Mucosa of rectum (tissue), 2 donors: Measurements from ENCODE around the gene MKLN1.
"Not testable (repeated sequence)": the region's sequence is repeated elsewhere in the genome, so short reads cannot be mapped to it uniquely, and the experiment has no call there.

Source experiments
- H3K27ac ChIP-seq, 2 donors: one replicate each; pipeline ENCODE4 v1.7.0; 2013; ENCODE audit warnings: inconsistent platforms in 2 of 2, low read depth in 2 of 2, low read length in 2 of 2
- H3K27me3 ChIP-seq, 2 donors: one replicate each; pipeline ENCODE4 v1.7.0; 2013; ENCODE audit warnings: low read length in 2 of 2; ENCODE audit not compliant: control insufficient read depth in 2 of 2, insufficient read depth in 2 of 2
- H3K36me3 ChIP-seq, 2 donors: one replicate each; pipeline ENCODE4 v1.7.0; 2013; ENCODE audit warnings: low read length in 2 of 2; ENCODE audit not compliant: control insufficient read depth in 2 of 2, insufficient read depth in 2 of 2
- H3K4me1 ChIP-seq, 2 donors: one replicate each; pipeline ENCODE4 v1.7.0; 2013; ENCODE audit warnings: low read length in 2 of 2, mild to moderate bottlenecking in 1 of 2; ENCODE audit not compliant: control insufficient read depth in 2 of 2, insufficient read depth in 2 of 2
- H3K4me3 ChIP-seq, 2 donors: one replicate each; pipeline ENCODE4 v1.7.0; 2013; ENCODE audit warnings: low read length in 2 of 2
- H3K9ac ChIP-seq, 2 donors: one replicate each; pipeline ENCODE4 v1.7.0; 2013; ENCODE audit warnings: low read length in 2 of 2, low read depth in 1 of 2, mild to moderate bottlenecking in 1 of 2
- H3K9me3 ChIP-seq, 2 donors: one replicate each; pipeline ENCODE4 v1.7.0; 2013; ENCODE audit warnings: low read length in 2 of 2; ENCODE audit not compliant: control insufficient read depth in 2 of 2
- donor health status: healthy.
- donor health status: Normal muscosa, but diverticular disease.

Gene MKLN1

GRCh38 chr7:131329176-131329570 is 1.5 kb downstream of the MKLN1 start:
- no peaks in the 10 kb centered on the region for H3K36me3 ChIP-seq
- peak overlapping the region in 1 of 2 donors; percentile 42 for H3K27ac ChIP-seq
- H3K9ac ChIP-seq = peak overlapping the region in 1 of 2 donors; percentile 17
- peak overlapping the region; percentile 92 to 96 for H3K4me3 ChIP-seq
- H3K4me1 ChIP-seq = peaks cover 8 to 25% of the 10 kb centered on the region in 2 donors
- no peaks in the 10 kb centered on the region for H3K9me3 ChIP-seq
- no peaks in the 10 kb centered on the region for H3K27me3 ChIP-seq

GRCh38 chr7:131330299-131330698 is 2.6 kb downstream of the MKLN1 start:
- Histone ChIP-seq H3K9me3 (no peaks in the 10 kb centered on the region), H3K27ac (no peak overlapping the region), H3K27me3 (no peaks in the 10 kb centered on the region), H3K9ac (no peak overlapping the region), H3K4me1 (peaks cover 8 to 25% of the 10 kb centered on the region in 2 donors), H3K36me3 (no peaks in the 10 kb centered on the region), H3K4me3 (peak overlapping the region in 1 of 2 donors; percentile 0)

GRCh38 chr7:131331806-131332205 is 4.1 kb downstream of the MKLN1 start:
- peaks cover 8 to 22% of the 10 kb centered on the region in 2 donors for H3K4me1 ChIP-seq
- no peaks in the 10 kb centered on the region for H3K36me3 ChIP-seq
- H3K9me3 ChIP-seq = peaks cover under 1% of the 10 kb centered on the region in 2 donors
- no peaks in the 10 kb centered on the region for H3K27me3 ChIP-seq
- no peak overlapping the region for H3K4me3 ChIP-seq
- H3K27ac ChIP-seq = no peak overlapping the region
- no peak overlapping the region for H3K9ac ChIP-seq

GRCh38 chr7:131332729-131333128 is 5.1 kb downstream of the MKLN1 start:
- H3K36me3 ChIP-seq, H3K27me3 ChIP-seq, H3K4me3 ChIP-seq, H3K27ac ChIP-seq, H3K9me3 ChIP-seq, H3K9ac ChIP-seq: not testable (repeated sequence)
- peaks cover 8 to 19% of the 10 kb centered on the region in 2 donors for H3K4me1 ChIP-seq

- no peak overlapping the region for H3K9ac ChIP-seq
- no peak overlapping the region for H3K4me3 ChIP-seq
- peaks cover 0 to 4% of the 10 kb centered on the region in 2 donors for H3K4me1 ChIP-seq
- H3K27me3 ChIP-seq = no peaks in the 10 kb centered on the region
- H3K9me3 ChIP-seq = peaks cover 2 to 5% of the 10 kb centered on the region in 2 donors
- H3K27ac ChIP-seq = no peak overlapping the region
- H3K36me3 ChIP-seq = no peaks in the 10 kb centered on the region
Measured at GRCh38 chr7:131335639-131336381, 8.1 kb downstream of the MKLN1 start.

- no peaks in the 10 kb centered on the region for H3K27me3 ChIP-seq
- H3K4me3 ChIP-seq = no peak overlapping the region
- peaks cover 2 to 5% of the 10 kb centered on the region in 2 donors for H3K9me3 ChIP-seq
- H3K9ac ChIP-seq = no peak overlapping the region
- no peak overlapping the region for H3K27ac ChIP-seq
- H3K4me1 ChIP-seq = no peaks in the 10 kb centered on the region
- no peaks in the 10 kb centered on the region for H3K36me3 ChIP-seq
Measured at GRCh38 chr7:131336956-131337355, 9.3 kb downstream of the MKLN1 start.

GRCh38 chr7:131338173-131338572 is 10.5 kb downstream of the MKLN1 start:
- Histone ChIP-seq H3K27me3 (no peaks in the 10 kb centered on the region), H3K9me3 (peaks cover 2 to 5% of the 10 kb centered on the region in 2 donors), H3K4me3 (no peak overlapping the region), H3K27ac (no peak overlapping the region), H3K4me1 (no peaks in the 10 kb centered on the region), H3K9ac (no peak overlapping the region), H3K36me3 (no peaks in the 10 kb centered on the region)

GRCh38 chr7:131338691-131339390 is 11.2 kb downstream of the MKLN1 start:
- Histone ChIP-seq H3K27me3 (no peaks in the 10 kb centered on the region), H3K9ac (no peak overlapping the region), H3K27ac (no peak overlapping the region), H3K36me3 (no peaks in the 10 kb centered on the region), H3K4me3 (no peak overlapping the region), H3K9me3 (peaks cover 2 to 5% of the 10 kb centered on the region in 2 donors), H3K4me1 (no peaks in the 10 kb centered on the region)

GRCh38 chr7:131341690-131342089 is 14.0 kb downstream of the MKLN1 start:
- Histone ChIP-seq H3K9me3 (peaks cover 2 to 5% of the 10 kb centered on the region in 2 donors), H3K27ac (no peak overlapping the region), H3K4me3 (no peak overlapping the region), H3K4me1 (no peaks in the 10 kb centered on the region), H3K36me3 (no peaks in the 10 kb centered on the region), H3K27me3 (no peaks in the 10 kb centered on the region), H3K9ac (no peak overlapping the region)

- H3K4me1 ChIP-seq = peaks cover 0 to 2% of the 10 kb centered on the region in 2 donors
- H3K27me3 ChIP-seq = no peaks in the 10 kb centered on the region
- H3K27ac ChIP-seq = no peak overlapping the region
- H3K9ac ChIP-seq = no peak overlapping the region
- no peaks in the 10 kb centered on the region for H3K9me3 ChIP-seq
- no peaks in the 10 kb centered on the region for H3K36me3 ChIP-seq
- H3K4me3 ChIP-seq = no peak overlapping the region
Measured at GRCh38 chr7:131342864-131343442, 15.3 kb downstream of the MKLN1 start.
